Retinal pigment epithelial cell (primary cell): ENCODE measurements around the gene TGFB3.

Source experiments
- DNase-seq: peaks from one replicate; pipeline ENCODE4 v3.0.0-alpha.2; 2010; ENCODE audit warnings: low read depth
- H3K4me3 ChIP-seq: 2 replicates; pipeline ENCODE4 v1.5.1; 2011; ENCODE audit warnings: mild to moderate bottlenecking, low read length, control low read depth, moderate library complexity
- CTCF ChIP-seq: conservative IDR thresholded peaks from 2 replicates; pipeline ENCODE4 v1.5.1; 2011; ENCODE audit warnings: low read depth, low read length, control low read depth, inconsistent platforms

The TGFB3 gene

GRCh38 chr14:75996488-75996887 is 14.7 kb upstream of the TGFB3 start:
- TF ChIP-seq CTCF = no peak
- DNase-seq = no peak
- H3K4me3 ChIP-seq = no peak overlapping the region

- TF ChIP-seq CTCF = no peak
- no peak for DNase-seq
- no peak overlapping the region for H3K4me3 ChIP-seq
These were observed 13.7 kb upstream of the TGFB3 start for GRCh38 chr14:75995372-75996041.

GRCh38 chr14:75993567-75994041 is 11.8 kb upstream of the TGFB3 start:
- TF ChIP-seq CTCF = no peak
- H3K4me3 ChIP-seq = no peak overlapping the region
- DNase-seq = no peak

- no peak for DNase-seq
- no peak for TF ChIP-seq CTCF
- H3K4me3 ChIP-seq = no peak overlapping the region
These were observed 10.0 kb upstream of the TGFB3 start for GRCh38 chr14:75991753-75992152.

- no peak for TF ChIP-seq CTCF
- no peak for DNase-seq
These were observed 8.5 kb upstream of the TGFB3 start for GRCh38 chr14:75990297-75990696.

GRCh38 chr14:75989134-75989533 is 7.3 kb upstream of the TGFB3 start:
- TF ChIP-seq CTCF = no peak
- no peak overlapping the region for H3K4me3 ChIP-seq
- DNase-seq = no peak

More at GRCh38 chr14:75990297-75990696, 8.5 kb upstream of the TGFB3 start:
- H3K4me3 ChIP-seq = no peak overlapping the region
